ENCODE measurements around the gene EFCAB11. TPM values are rescaled to one million over a fixed set of nuclear protein-coding genes. Genes with fewer than 3 reads are reported as not detected.

EFCAB11 gene
- total RNA-seq, 1 experiment from 2014 or later = 15.5 TPM

- TF ChIP-seq ARID4B (CRISPR knock-in tag; IDR thresholded peaks at IDR 0.05; ENCODE audit: borderline replicate concordance) = no peak
- no peak for TF ChIP-seq PRRX2 (CRISPR knock-in tag; IDR thresholded peaks at IDR 0.05)
- TF ChIP-seq ATF1 (CRISPR knock-in tag; IDR thresholded peaks at IDR 0.05) = no peak
- no peak for TF ChIP-seq ZNF138 (CRISPR knock-in tag; conservative IDR thresholded peaks at IDR 0.05)
- no peak for TF ChIP-seq AFF4 (CRISPR knock-in tag; IDR thresholded peaks at IDR 0.05; ENCODE audit: borderline replicate concordance)
- no peak for TF ChIP-seq ZBTB21 (CRISPR knock-in tag; IDR thresholded peaks at IDR 0.05; ENCODE audit: borderline replicate concordance)
Observed at GRCh38 chr14:89870316-89870715, 84.2 kb downstream of the EFCAB11 start (continued).

GRCh38 chr14:89869606-89870005, 84.9 kb downstream of the EFCAB11 start:
- TF ChIP-seq ATF1 (CRISPR knock-in tag; IDR thresholded peaks at IDR 0.05) (no peak), ZNF317 (CRISPR knock-in tag; IDR thresholded peaks at IDR 0.05; ENCODE audit: borderline replicate concordance, low read depth) (no peak), SP1 (CRISPR knock-in tag; conservative IDR thresholded peaks at IDR 0.05) (no peak), EMX1 (CRISPR knock-in tag; IDR thresholded peaks at IDR 0.05) (no peak), GTF2I (CRISPR knock-in tag; conservative IDR thresholded peaks at IDR 0.05) (no peak), GABPB1 (CRISPR knock-in tag; IDR thresholded peaks at IDR 0.05) (no peak), ZNF416 (CRISPR knock-in tag; IDR thresholded peaks at IDR 0.05) (no peak), MYBL2 (CRISPR knock-in tag; IDR thresholded peaks at IDR 0.05) (no peak), CREM (CRISPR knock-in tag; IDR thresholded peaks at IDR 0.05) (no peak)
- ChIA-PET POLR2A (no interaction called here), CTCF (no interaction called here)
- H3K36me3 Mint-ChIP-seq = peaks cover 32% of the 10 kb centered on the region
- no peaks in the 10 kb centered on the region; the same call in none of the 2 replicates for H3K27me3 Mint-ChIP-seq (ENCODE audit: low read depth)
- DNase-seq (ENCODE audit: low spot score) (no peak), ATAC-seq (no peak)
- peaks cover 41% of the 10 kb centered on the region for H3K9me3 Mint-ChIP-seq
- peaks cover 6% of the 10 kb centered on the region for H3K4me1 Mint-ChIP-seq
- no peak overlapping the region for H3K4me3 Mint-ChIP-seq
- H3K27ac Mint-ChIP-seq = no peak overlapping the region

- no peak overlapping the region for H3K27ac Mint-ChIP-seq
- POLR2A ChIA-PET = no interaction called here
- ATAC-seq = no peak
Observed at GRCh38 chr14:89866458-89866857, 88.1 kb downstream of the EFCAB11 start.

More at GRCh38 chr14:89866458-89866857, 88.1 kb downstream of the EFCAB11 start:
- H3K4me3 Mint-ChIP-seq = no peak overlapping the region
- no peaks in the 10 kb centered on the region; the same call in 1 of the 2 replicates for H3K4me1 Mint-ChIP-seq
- no peak for DNase-seq (ENCODE audit: low spot score)
- no peaks in the 10 kb centered on the region for H3K27me3 Mint-ChIP-seq (ENCODE audit: low read depth)
- CTCF ChIA-PET = no interaction called here
- H3K36me3 Mint-ChIP-seq = peaks cover 10% of the 10 kb centered on the region
- TF ChIP-seq RELA (CRISPR knock-in tag; IDR thresholded peaks at IDR 0.05; ENCODE audit: borderline replicate concordance) (no peak), ATF2 (CRISPR knock-in tag; IDR thresholded peaks at IDR 0.05; ENCODE audit: borderline replicate concordance, low read depth) (no peak), JAZF1 (CRISPR knock-in tag; IDR thresholded peaks at IDR 0.05) (no peak), ZBTB43 (CRISPR knock-in tag; IDR thresholded peaks at IDR 0.05) (no peak), OVOL2 (CRISPR knock-in tag; IDR thresholded peaks at IDR 0.05; ENCODE audit: borderline replicate concordance) (no peak), JUN (CRISPR knock-in tag; IDR thresholded peaks at IDR 0.05) (no peak), TP53 (CRISPR knock-in tag; IDR thresholded peaks at IDR 0.05) (no peak), ZNF138 (CRISPR knock-in tag; conservative IDR thresholded peaks at IDR 0.05) (no peak), MXD4 (CRISPR knock-in tag; IDR thresholded peaks at IDR 0.05; ENCODE audit: borderline replicate concordance) (no peak), SOX15 (CRISPR knock-in tag; IDR thresholded peaks at IDR 0.05) (no peak), HMGA2 (CRISPR knock-in tag; IDR thresholded peaks at IDR 0.05) (no peak), EMX1 (CRISPR knock-in tag; IDR thresholded peaks at IDR 0.05) (no peak), TCF7 (CRISPR knock-in tag; IDR thresholded peaks at IDR 0.05; ENCODE audit: low read depth) (no peak), IRF2 (CRISPR knock-in tag; IDR thresholded peaks at IDR 0.05; ENCODE audit: borderline replicate concordance, low read depth) (no peak)
- peaks cover 23% of the 10 kb centered on the region for H3K9me3 Mint-ChIP-seq
